GM18526 (cell line): ENCODE measurements around the gene RHO.

ENCODE experiments used
- POLR2A ChIP-seq: IDR thresholded peaks from 3 replicates; pipeline ENCODE4 v1.6.1; 2011; ENCODE audit not compliant: insufficient read length; ENCODE audit errors: extremely low read depth

Gene RHO

DNA sequence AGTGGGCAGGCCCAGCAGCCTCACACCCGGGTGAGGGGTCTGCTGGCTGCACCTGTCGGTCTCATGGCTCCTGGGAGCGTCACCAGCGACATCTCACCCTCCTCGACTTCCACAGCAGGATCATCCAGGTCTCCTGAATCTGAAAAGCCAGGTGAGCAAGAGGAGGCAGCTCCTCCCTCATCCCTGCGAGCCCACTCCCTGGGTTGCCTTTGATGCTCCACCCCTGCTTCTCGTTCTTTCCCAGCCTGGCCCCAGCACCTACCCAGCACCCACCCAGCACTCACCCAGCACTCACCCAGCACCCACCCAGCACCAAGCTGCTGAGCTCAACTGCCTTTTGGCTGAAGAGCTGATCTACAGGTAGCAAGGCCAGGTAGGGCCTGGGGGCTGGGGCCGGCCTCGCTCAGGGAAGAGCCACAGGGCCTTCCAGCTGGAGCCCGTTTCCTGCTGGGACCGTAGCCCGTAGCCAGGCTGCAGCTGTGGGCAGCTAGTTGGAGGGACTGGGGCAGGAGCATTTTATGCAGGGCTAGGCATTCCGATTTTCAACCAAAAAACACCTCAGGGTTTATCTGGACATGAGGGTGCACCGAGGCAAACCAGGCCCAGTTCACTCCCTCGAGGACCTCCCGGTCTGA is 14.8 kb downstream of the RHO start, which contains the start of gene H1-8:
Gene H1-8 (plus strand): TSS at position 20 of the 635 bp plus-strand sequence. CDS start 44 bp downstream, at position 64.
- TF ChIP-seq POLR2A, result no peak

DNA sequence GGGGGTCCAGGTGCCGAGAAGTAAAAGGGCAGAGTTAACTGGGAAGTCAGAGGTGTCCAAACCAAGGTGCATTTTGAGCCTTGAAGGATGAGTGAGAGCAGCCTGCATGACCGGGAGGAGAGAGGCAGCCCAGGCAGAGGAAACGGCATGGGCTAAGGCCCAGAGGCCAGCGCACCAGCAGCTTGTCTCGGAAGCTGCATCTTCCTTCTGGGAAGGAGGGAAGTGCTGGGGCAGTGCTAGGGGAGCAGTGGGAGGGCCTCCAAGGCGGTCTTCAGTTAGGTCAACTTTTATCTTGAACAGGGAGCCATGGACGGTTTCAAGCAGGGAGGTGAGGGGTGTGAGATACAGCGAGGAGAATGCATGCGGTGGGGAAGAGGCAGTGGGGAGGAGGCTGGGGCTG is 15.6 kb downstream of the RHO start:
- TF ChIP-seq POLR2A, result no peak

DNA sequence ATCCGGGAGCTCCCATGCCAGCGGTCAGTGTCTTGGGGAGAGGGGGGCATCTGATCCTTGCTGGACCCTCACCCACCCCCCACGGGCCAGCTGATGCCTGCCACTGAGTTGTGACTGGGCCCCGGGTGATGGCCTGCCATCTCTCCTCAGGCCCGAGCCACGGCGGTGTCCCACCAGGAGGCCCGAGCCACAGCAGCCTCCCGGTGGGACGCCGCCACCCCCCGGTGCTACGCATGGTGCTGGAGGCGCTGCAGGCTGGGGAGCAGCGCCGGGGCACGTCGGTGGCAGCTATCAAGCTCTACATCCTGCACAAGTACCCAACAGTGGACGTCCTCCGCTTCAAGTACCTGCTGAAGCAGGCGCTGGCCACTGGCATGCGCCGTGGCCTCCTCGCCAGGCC is 18.8 kb downstream of the RHO start:
- no peak for TF ChIP-seq POLR2A

DNA sequence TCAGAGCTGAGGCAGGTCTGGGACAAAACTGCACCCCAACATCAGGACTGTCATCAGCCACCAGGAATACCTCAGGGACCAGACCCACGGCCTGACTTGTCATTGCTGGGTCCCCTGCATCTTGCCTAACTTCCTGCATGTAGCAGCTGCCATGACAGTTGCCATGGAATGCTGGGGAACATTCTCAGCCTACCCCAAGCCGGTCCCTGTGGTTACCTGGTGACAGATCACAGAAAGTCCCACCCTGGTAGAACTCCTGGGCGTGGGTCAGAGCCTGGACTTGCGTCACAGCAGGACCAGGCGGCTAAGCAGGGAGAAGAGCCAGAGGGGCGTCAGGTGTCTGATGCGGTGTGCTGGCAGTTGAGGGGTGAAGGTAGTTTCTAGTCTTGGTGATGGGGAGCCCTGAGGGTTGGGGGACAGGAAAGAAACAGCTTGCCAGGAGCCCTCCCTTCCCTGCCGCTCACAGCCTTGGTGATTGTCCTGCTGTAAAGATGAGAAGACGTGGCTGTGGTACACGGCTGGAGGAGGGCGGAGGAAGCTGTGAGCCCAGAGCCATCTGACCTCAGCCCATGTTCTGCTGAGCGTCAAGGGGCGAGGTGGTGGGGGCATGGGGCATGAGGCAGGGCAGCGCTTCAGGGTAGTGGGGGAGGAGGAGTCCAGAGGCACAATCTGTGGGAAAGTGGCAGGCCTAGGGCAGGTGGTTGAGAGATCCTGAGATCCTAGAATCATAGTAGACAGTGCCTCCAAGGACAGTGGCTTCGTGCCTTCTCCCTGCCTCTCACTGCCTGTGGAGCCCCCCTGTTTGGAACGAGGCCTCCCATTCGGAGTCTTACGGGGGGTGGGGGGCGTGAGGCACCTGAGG is 19.9 kb downstream of the RHO start:
- TF ChIP-seq POLR2A, result no peak

- no peak for TF ChIP-seq POLR2A
Observed at GRCh38 chr3:129549006-129549800, 20.8 kb downstream of the RHO start.

GRCh38 chr3:129549805-129550204 is 21.4 kb downstream of the RHO start:
- no peak for TF ChIP-seq POLR2A

DNA sequence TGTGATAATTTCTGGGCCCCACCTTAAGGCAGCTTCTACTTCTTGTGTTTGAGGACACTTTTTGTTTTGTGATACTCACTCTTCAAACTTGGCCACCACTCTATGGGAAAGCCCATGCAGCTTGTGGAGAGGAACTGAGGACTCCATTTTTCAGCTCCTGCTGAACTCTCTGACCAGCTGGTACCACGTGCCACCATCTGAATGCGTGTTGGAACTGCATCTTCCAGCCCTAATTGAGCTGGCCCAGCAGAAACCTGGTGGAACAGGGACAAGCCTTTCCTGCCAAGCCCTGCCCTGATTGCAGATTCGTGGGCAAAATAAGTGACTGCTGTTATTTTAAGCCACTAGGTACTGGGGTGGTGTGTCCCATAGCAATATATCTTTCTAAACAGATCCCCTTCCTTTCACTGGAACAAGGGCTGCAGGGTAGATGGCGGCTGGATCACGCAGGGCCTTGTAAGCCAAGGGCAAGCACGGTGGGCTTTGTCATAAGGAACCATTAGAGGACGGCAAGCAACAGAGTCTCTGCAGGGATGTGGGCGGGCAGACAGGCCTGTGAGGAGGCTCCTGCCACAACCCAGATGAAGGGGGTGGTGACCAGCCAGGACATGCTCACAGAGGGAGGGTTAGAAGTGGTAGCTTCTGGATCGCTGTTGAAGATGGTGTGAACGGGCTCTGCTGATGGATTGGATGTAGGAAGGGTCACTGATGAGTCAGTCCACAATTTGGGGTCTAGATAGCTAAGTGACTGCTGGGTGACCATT is 24.0 kb downstream of the RHO start:
- TF ChIP-seq POLR2A, result no peak

DNA sequence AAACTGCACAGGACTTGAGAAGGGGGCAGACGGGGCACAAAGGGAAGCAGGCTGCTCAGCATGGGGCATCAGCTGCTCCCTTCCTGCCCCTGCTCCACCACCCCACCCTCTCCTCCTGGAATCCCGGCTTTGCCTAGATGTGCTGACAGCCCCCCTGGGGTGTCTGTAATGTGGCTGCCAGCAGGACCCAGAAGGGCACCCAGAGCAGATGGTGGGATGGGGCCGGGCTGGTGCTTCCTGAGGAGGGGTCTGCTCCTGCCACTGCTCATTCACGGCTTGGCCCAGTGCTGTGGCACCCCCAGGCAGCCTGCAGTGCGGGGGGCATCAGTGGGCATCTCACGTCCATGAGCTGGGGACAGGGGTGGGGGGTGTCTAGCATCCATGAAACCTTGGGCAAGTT is 24.7 kb downstream of the RHO start:
- no peak for TF ChIP-seq POLR2A

- TF ChIP-seq POLR2A, result no peak
Observed at GRCh38 chr3:129553719-129554118, 25.3 kb downstream of the RHO start.

GRCh38 chr3:129554356-129555152 is 26.1 kb downstream of the RHO start:
- no peak for TF ChIP-seq POLR2A

DNA sequence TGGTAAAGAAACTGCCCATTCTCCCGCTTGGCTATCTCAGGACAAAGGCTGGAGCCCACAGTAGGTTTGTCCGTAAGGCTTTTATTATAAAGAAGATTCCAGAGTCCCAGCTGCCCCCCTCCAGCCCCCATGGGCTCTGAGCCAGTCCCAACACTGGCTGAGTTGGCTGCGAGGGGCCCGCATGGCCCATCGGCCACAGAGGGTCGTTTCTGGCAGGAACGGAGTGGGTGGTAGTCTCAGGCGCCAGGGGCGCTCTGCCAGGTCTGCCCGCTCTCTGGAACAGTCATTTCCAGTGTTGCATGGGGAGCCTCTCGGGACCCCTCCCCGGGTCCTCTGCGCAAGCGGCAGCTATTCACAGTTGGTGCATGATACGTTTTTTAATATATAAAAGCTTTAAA is 26.7 kb downstream of the RHO start:
- TF ChIP-seq POLR2A, result no peak

DNA sequence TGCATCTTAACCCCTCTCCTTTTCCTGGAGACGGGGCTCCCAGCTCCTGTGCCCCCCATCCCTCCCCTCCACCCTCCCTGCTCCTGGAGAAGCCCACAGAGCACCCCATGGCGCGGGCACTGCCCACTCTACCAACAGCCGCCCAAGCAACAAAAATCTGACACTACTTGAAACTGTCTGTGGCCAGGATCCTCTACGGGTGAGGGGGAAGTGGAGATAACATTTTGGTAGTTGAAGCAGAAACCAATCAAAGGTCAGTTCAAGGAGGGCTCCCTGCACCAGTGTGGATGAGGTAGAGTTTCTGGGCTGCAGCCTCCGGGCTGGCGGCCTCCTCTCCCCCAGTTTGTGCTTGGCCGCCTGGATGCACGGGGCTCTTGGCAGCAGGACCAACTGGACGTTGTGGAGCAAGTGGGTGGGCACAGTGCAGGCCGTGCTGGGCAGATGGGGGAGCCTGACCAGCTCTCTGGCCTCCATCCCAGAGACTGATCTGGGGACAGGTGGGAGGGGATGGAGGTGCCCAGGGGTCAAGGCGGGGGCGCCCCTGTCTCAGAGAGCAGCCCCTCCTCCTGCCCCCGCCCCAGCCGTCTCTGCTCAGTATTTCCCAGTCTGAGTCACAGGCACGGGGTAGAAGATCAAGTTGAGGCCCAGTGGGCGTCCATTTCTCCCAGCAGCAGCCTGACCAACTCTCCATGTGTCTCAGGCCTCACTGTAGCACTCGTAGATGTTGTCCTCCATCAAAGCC is 27.3 kb downstream of the RHO start:
- no peak for TF ChIP-seq POLR2A

- TF ChIP-seq POLR2A, result no peak
Observed at GRCh38 chr3:129556358-129556695, 27.9 kb downstream of the RHO start.
